ENCODE results near the gene FHIT. TPM values are rescaled to one million over a fixed set of nuclear protein-coding genes. Genes with fewer than 3 reads are reported as not detected.

The FHIT gene
- total and polyA plus RNA-seq, 7 donors = 0.98 to 10.4 (median 4.0) TPM

GRCh38 chr3:60260546-60260945 lies 990.7 kb downstream of the FHIT start:
- 55 to 68% (median 62%) methylated on average over 5 of the region's 5 CpGs for WGBS, 3 donors
- DNase-seq (no peak), ATAC-seq (no peak)
- no peak overlapping the region for H3K27ac ChIP-seq
- intact Hi-C loops (cut with DNase I) = no loop called here
- no peaks in the 10 kb centered on the region for H3K36me3 ChIP-seq (ENCODE audit: insufficient read depth in 1 of 2, low read depth in 1 of 2)
- H3K4me1 ChIP-seq = no peaks in the 10 kb centered on the region
- no peaks in the 10 kb centered on the region for H3K27me3 ChIP-seq (ENCODE audit: insufficient read depth in 3 of 3, low read length in 2 of 3)
- H3K4me3 ChIP-seq = no peak overlapping the region
- H3K9me3 ChIP-seq = no peaks in the 10 kb centered on the region
- TF ChIP-seq, protein P1, sequence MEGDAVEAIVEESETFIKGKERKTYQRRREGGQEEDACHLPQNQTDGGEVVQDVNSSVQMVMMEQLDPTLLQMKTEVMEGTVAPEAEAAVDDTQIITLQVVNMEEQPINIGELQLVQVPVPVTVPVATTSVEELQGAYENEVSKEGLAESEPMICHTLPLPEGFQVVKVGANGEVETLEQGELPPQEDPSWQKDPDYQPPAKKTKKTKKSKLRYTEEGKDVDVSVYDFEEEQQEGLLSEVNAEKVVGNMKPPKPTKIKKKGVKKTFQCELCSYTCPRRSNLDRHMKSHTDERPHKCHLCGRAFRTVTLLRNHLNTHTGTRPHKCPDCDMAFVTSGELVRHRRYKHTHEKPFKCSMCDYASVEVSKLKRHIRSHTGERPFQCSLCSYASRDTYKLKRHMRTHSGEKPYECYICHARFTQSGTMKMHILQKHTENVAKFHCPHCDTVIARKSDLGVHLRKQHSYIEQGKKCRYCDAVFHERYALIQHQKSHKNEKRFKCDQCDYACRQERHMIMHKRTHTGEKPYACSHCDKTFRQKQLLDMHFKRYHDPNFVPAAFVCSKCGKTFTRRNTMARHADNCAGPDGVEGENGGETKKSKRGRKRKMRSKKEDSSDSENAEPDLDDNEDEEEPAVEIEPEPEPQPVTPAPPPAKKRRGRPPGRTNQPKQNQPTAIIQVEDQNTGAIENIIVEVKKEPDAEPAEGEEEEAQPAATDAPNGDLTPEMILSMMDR (IDR thresholded peaks at IDR 0.05) = no peak

GRCh38 chr3:60250810-60251209 lies 1000.4 kb downstream of the FHIT start:
- no peak for DNase-seq
- no peaks in the 10 kb centered on the region for H3K9me3 ChIP-seq
- ATAC-seq = no peak
- no peaks in the 10 kb centered on the region for H3K27me3 ChIP-seq (ENCODE audit: insufficient read depth in 3 of 3, low read length in 2 of 3)
- WGBS, 3 donors = 67 to 76% (median 72%) methylated on average over 3 of the region's 3 CpGs
- H3K27ac ChIP-seq = no peak overlapping the region
- H3K4me1 ChIP-seq = no peaks in the 10 kb centered on the region
- no peak overlapping the region for H3K4me3 ChIP-seq
- intact Hi-C loops (cut with DNase I) = no loop called here
- H3K36me3 ChIP-seq (ENCODE audit: insufficient read depth in 1 of 2, low read depth in 1 of 2) = no peaks in the 10 kb centered on the region
- TF ChIP-seq, protein P1 (IDR thresholded peaks at IDR 0.05) = no peak

DNA sequence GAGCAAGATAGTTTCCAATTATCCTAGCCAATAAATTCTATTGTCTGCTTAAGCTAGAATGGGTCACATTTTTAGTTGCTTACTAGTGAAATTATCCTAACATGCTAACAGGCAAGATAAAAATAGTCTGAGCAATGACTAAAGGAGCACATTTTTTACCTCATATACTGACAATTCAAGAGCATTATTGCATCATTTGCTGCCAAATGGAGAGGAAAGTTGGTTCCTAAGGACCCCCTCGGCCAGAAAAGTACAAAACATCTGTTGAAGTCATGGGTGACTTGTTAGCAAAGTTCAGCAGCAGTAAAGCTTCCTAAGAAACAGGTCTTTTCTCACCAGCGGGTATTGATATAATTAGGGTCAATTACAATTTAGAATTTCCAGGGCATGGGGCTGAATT lies 1001.0 kb downstream of the FHIT start:
- no peak for ATAC-seq
- no peak overlapping the region for H3K27ac ChIP-seq
- intact Hi-C loops (cut with DNase I) = no loop called here
- no peaks in the 10 kb centered on the region for H3K36me3 ChIP-seq (ENCODE audit: insufficient read depth in 1 of 2, low read depth in 1 of 2)
- H3K9me3 ChIP-seq = no peaks in the 10 kb centered on the region
- H3K4me3 ChIP-seq = no peak overlapping the region
- H3K27me3 ChIP-seq (ENCODE audit: insufficient read depth in 3 of 3, low read length in 2 of 3) = no peaks in the 10 kb centered on the region
- DNase-seq = no peak
- no peaks in the 10 kb centered on the region for H3K4me1 ChIP-seq
- TF ChIP-seq, protein P1 (IDR thresholded peaks at IDR 0.05) = no peak
- WGBS, 3 donors = 62 to 74% (median 67%) methylated on average over 2 of the region's 2 CpGs

DNA sequence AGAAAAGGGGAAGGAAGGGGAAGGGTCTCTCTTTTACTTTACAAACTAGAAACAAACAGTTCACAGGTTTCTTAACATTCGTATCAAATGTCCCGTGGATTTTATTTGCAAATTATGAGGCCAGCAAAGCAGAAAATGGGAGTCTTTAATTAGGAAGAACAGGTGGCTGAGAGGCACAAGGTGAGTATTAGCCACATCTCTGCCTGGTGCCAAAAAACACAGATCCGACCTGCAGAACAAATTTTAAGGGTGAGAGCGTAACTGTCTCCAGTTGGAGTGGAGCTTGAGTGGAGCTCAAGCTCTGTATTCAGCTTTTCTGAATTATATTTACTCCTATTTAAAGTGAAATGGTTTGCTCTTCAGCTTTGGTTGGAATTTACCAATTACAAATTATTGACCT lies 1004.9 kb downstream of the FHIT start:
- no peak overlapping the region for H3K4me3 ChIP-seq
- H3K4me1 ChIP-seq = no peaks in the 10 kb centered on the region
- intact Hi-C loops (cut with DNase I) = no loop called here
- TF ChIP-seq, protein P1 (IDR thresholded peaks at IDR 0.05) = no peak
- ATAC-seq = no peak
- no peak overlapping the region for H3K27ac ChIP-seq
- H3K9me3 ChIP-seq = no peaks in the 10 kb centered on the region
- no peaks in the 10 kb centered on the region for H3K27me3 ChIP-seq (ENCODE audit: insufficient read depth in 3 of 3, low read length in 2 of 3)
- no peaks in the 10 kb centered on the region for H3K36me3 ChIP-seq (ENCODE audit: insufficient read depth in 1 of 2, low read depth in 1 of 2)
- no peak for DNase-seq
- WGBS, 3 donors = 67 to 73% (median 71%) methylated on average over 4 of the region's 4 CpGs

- TF ChIP-seq, protein P1 (IDR thresholded peaks at IDR 0.05) = no peak
- no peak for ATAC-seq
- DNase-seq = no peak
- no peak overlapping the region for H3K4me3 ChIP-seq
- H3K27ac ChIP-seq = no peak overlapping the region
- H3K9me3 ChIP-seq = no peaks in the 10 kb centered on the region
- H3K27me3 ChIP-seq (ENCODE audit: insufficient read depth in 3 of 3, low read length in 2 of 3) = no peaks in the 10 kb centered on the region
- WGBS, 3 donors = 81 to 84% (median 82%) methylated on average over 5 of the region's 5 CpGs
- H3K36me3 ChIP-seq (ENCODE audit: insufficient read depth in 1 of 2, low read depth in 1 of 2) = no peaks in the 10 kb centered on the region
- H3K4me1 ChIP-seq = no peaks in the 10 kb centered on the region
- intact Hi-C loops (cut with DNase I) = no loop called here
Observed at GRCh38 chr3:60243456-60243855, 1007.8 kb downstream of the FHIT start.

Data from psoas muscle (tissue), 8 donors.